ENCODE results near the gene KYAT1. TPM values are rescaled to one million over a fixed set of nuclear protein-coding genes. Genes with fewer than 3 reads are reported as not detected.

KYAT1 gene
- polyA plus RNA-seq, 2 of the 4 experiments (the other 2 are of a cell fraction), result 8.4 to 10.0 TPM

GRCh38 chr9:128846680-128847030 is 35.1 kb downstream of the KYAT1 start:
- no peak overlapping the region for H3K4me2 ChIP-seq
- H3K27ac ChIP-seq, result no peak overlapping the region
- no peak for ATAC-seq
- H3K4me1 ChIP-seq, result no peaks in the 10 kb centered on the region
- POLR2A ChIA-PET, result no interaction called here
- 100% methylated on average over 1 of the region's 3 CpGs for WGBS (ENCODE audit: missing lambda C conversion rate)
- H3K9me3 ChIP-seq, result peaks cover 30% of the 10 kb centered on the region
- no peak for FAIRE-seq
- TF ChIP-seq EP300 (IDR thresholded peaks at IDR 0.05), result no peak
- TF ChIP-seq FOXS1 (CRISPR knock-in tag; IDR thresholded peaks at IDR 0.05), result no peak
- no peak for TF ChIP-seq ZSCAN20 (CRISPR knock-in tag; IDR thresholded peaks at IDR 0.05)
- no peak for TF ChIP-seq JUNB (IDR thresholded peaks at IDR 0.05)
- TF ChIP-seq HES2 (IDR thresholded peaks at IDR 0.05), result no peak
- TF ChIP-seq EHF (CRISPR knock-in tag; IDR thresholded peaks at IDR 0.05), result no peak
- no peak for TF ChIP-seq RARB (CRISPR knock-in tag; IDR thresholded peaks at IDR 0.05)
- TF ChIP-seq SMC3 (IDR thresholded peaks at IDR 0.05), result no peak
- TF ChIP-seq NPAS2 (CRISPR knock-in tag; IDR thresholded peaks at IDR 0.05; ENCODE audit: borderline replicate concordance), result no peak
- no peak for TF ChIP-seq FOSB (CRISPR knock-in tag; IDR thresholded peaks at IDR 0.05)
- TF ChIP-seq ATOH8 (CRISPR knock-in tag; IDR thresholded peaks at IDR 0.05; ENCODE audit: low read depth), result no peak
- no peak for TF ChIP-seq REST (IDR thresholded peaks at IDR 0.05)
- no peak for TF ChIP-seq ESRRA (IDR thresholded peaks at IDR 0.05; ENCODE audit: borderline replicate concordance, low read length)
- no peak for TF ChIP-seq E2F6 (IDR thresholded peaks at IDR 0.05; ENCODE audit: borderline replicate concordance, low read depth)
- TF ChIP-seq HMGXB4 (CRISPR knock-in tag; IDR thresholded peaks at IDR 0.05; ENCODE audit: borderline replicate concordance), result no peak
- TF ChIP-seq PHF8 (IDR thresholded peaks at IDR 0.05; ENCODE audit: borderline replicate concordance, low read depth), result no peak
- TF ChIP-seq MYC (IDR thresholded peaks at IDR 0.05; ENCODE audit: borderline replicate concordance, low read length), result no peak
- no peak for TF ChIP-seq SREBF2 (IDR thresholded peaks at IDR 0.05)
- no peak overlapping the region for H3K4me3 ChIP-seq
- DNase-seq (ENCODE audit: low read depth in 1 of 2, low spot score in 1 of 2), result no peak
- CTCF ChIA-PET, result interaction anchor here (0.6 to 4.1 kb wide), 4 partner anchors 16 to 84 kb away, joined by 3 to 22 read pairs (median 10); no protein-coding TSS in a partner anchor

GRCh38 chr9:128845186-128845931 is 36.4 kb downstream of the KYAT1 start:
- H3K4me3 ChIP-seq, result no peak overlapping the region
- ATAC-seq, result peak; percentile 78 to 86
- DNase-seq (ENCODE audit: low read depth in 1 of 2, low spot score in 1 of 2), result no peak
- peaks cover 19% of the 10 kb centered on the region for H3K9me3 ChIP-seq
- ChIA-PET POLR2A (interaction anchor here (0.8 kb wide), 1 partner anchor 26 kb away, joined by 3 read pairs; no protein-coding TSS in a partner anchor), CTCF (interaction anchor here (0.6 to 4.6 kb wide), 10 partner anchors 8 to 482 kb away, joined by 3 to 30 read pairs (median 4); no protein-coding TSS in a partner anchor)
- H3K4me1 ChIP-seq, result no peaks in the 10 kb centered on the region
- H3K27ac ChIP-seq, result no peak overlapping the region
- no peak for FAIRE-seq
- H3K4me2 ChIP-seq, result no peak overlapping the region
- WGBS (ENCODE audit: missing lambda C conversion rate), result 89% methylated on average over 11 of the region's 13 CpGs
- TF ChIP-seq HES2 (IDR thresholded peaks at IDR 0.05), result no peak
- no peak for TF ChIP-seq SREBF2 (IDR thresholded peaks at IDR 0.05)
- TF ChIP-seq USF2 (IDR thresholded peaks at IDR 0.05), result no peak
- no peak for TF ChIP-seq EHF (CRISPR knock-in tag; IDR thresholded peaks at IDR 0.05)
- no peak for TF ChIP-seq SMC3 (IDR thresholded peaks at IDR 0.05)
- no peak for TF ChIP-seq RNF2 (IDR thresholded peaks at IDR 0.05; ENCODE audit: borderline replicate concordance, low read depth)
- TF ChIP-seq NR3C1 (IDR thresholded peaks at IDR 0.05), result no peak
- TF ChIP-seq HDAC2 (IDR thresholded peaks at IDR 0.05), result no peak
- TF ChIP-seq BHLHE40 (IDR thresholded peaks at IDR 0.05; ENCODE audit: low read depth, low read length), result no peak
- TF ChIP-seq JUNB (IDR thresholded peaks at IDR 0.05), result no peak
- no peak for TF ChIP-seq PHF8 (IDR thresholded peaks at IDR 0.05; ENCODE audit: borderline replicate concordance, low read depth)
- no peak for TF ChIP-seq RFX5 (IDR thresholded peaks at IDR 0.05)
- TF ChIP-seq TFCP2L1 (CRISPR knock-in tag; IDR thresholded peaks at IDR 0.05), result no peak
- TF ChIP-seq E2F6 (IDR thresholded peaks at IDR 0.05; ENCODE audit: borderline replicate concordance, low read depth), result no peak
